GM19468 (cell line): ENCODE data around the gene SFT2D2.

Experiments used
- ATAC-seq: cut with Tn5 transposase; IDR thresholded peaks from one replicate; pipeline ENCODE4 v1.9.1; 2021; ENCODE audit warnings: mild to moderate bottlenecking, moderate library complexity, moderate number of reproducible peaks; ENCODE audit not compliant: unreplicated experiment; ENCODE audit errors: extremely low read depth

The SFT2D2 gene

GRCh38 chr1:168263130-168263529, 37.3 kb downstream of the SFT2D2 start:
- ATAC-seq: no peak

- no peak for ATAC-seq
Measured at GRCh38 chr1:168264296-168264695, 38.5 kb downstream of the SFT2D2 start.

- no peak for ATAC-seq
Measured at GRCh38 chr1:168265596-168265995, 39.8 kb downstream of the SFT2D2 start.

- ATAC-seq: no peak
Measured at GRCh38 chr1:168266644-168267186, 40.9 kb downstream of the SFT2D2 start.

- no peak for ATAC-seq
Measured at GRCh38 chr1:168271636-168272035, 45.8 kb downstream of the SFT2D2 start.

- no peak for ATAC-seq
Measured at GRCh38 chr1:168273575-168273974, 47.8 kb downstream of the SFT2D2 start.

- ATAC-seq: no peak
Measured at GRCh38 chr1:168279253-168279652, 53.4 kb downstream of the SFT2D2 start.

- no peak for ATAC-seq
Measured at GRCh38 chr1:168280296-168280927, 54.6 kb downstream of the SFT2D2 start, which contains the start of gene TBX19. TSS of gene TBX19 (plus strand) at chr1:168280877. CDS start at chr1:168281091, 214 bp downstream.

- no peak for ATAC-seq
Measured at GRCh38 chr1:168281603-168282325, 56.0 kb downstream of the SFT2D2 start.

- ATAC-seq: no peak
Measured at GRCh38 chr1:168285521-168285790, 59.7 kb downstream of the SFT2D2 start.

- ATAC-seq: no peak
Measured at GRCh38 chr1:168285971-168286927, 60.4 kb downstream of the SFT2D2 start.

GRCh38 chr1:168287237-168287664, 61.4 kb downstream of the SFT2D2 start:
- ATAC-seq: no peak

GRCh38 chr1:168288311-168289052, 62.7 kb downstream of the SFT2D2 start:
- no peak for ATAC-seq

GRCh38 chr1:168291222-168291837, 65.5 kb downstream of the SFT2D2 start:
- no peak for ATAC-seq

GRCh38 chr1:168293356-168293755, 67.6 kb downstream of the SFT2D2 start:
- ATAC-seq: no peak

GRCh38 chr1:168295411-168296114, 69.8 kb downstream of the SFT2D2 start:
- no peak for ATAC-seq

- ATAC-seq: no peak
Measured at GRCh38 chr1:168297019-168297730, 71.4 kb downstream of the SFT2D2 start.

- ATAC-seq: no peak
Measured at GRCh38 chr1:168298446-168298845, 72.6 kb downstream of the SFT2D2 start.
